GM11168 (cell line): ENCODE measurements around the gene RSRP1.
"Not testable (repeated sequence)": the region's sequence is repeated elsewhere in the genome, so short reads cannot be mapped to it uniquely, and the experiment has no call there.

ENCODE experiments used
- in situ Hi-C: fragments of 300-500 bp; cut with MboI; formaldehyde crosslinking; loops from one replicate; pipeline ENCODE4 v1.12.0; 2022; ENCODE audit warnings: low sequenced_read_pairs; ENCODE audit not compliant: unreplicated experiment

Gene RSRP1

DNA sequence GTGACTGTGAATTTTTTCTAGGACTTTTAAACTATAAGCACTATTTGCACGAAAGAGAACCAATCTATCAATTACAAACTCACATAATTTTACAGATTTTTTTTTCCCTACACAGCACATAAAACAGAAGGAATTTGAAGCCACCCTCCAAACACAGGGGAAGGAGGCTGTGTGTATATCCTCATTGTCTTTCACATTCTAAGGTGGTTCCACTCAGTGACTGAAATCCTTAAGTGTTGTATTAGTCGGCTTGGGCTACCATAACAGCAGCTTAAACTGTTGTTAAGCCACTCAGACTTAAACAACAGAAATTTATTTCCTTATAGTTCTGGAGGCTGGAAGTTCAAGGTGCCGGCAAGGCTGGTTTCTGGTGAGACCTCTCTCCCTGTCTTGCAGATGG is 13.1 kb upstream of the RSRP1 start:
- in situ Hi-C loops: not testable (repeated sequence)

- in situ Hi-C loops: not testable (repeated sequence)
Observed at GRCh38 chr1:25259813-25260212, 12.6 kb upstream of the RSRP1 start.

- in situ Hi-C loops: no loop called here
Observed at GRCh38 chr1:25257196-25257595, 9.9 kb upstream of the RSRP1 start.

DNA sequence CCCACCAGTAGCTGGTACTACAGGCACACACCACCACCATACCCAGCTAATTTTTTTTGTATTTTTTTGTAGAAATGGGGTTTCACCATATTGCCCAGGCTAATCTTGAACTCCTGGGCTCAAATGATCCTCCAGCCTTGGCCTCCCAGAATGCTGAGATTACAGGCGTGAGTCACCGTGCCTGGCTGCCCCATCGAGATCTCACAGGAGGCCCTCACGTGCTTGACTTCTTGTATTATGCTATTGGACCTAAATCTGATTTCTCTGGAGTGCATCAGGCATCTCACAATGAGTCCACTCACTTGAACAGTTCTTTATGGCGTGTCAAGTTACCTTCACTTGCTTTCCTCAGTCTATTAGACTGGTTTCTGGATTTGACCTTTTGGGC is 9.3 kb upstream of the RSRP1 start:
- in situ Hi-C loops: no loop called here

DNA sequence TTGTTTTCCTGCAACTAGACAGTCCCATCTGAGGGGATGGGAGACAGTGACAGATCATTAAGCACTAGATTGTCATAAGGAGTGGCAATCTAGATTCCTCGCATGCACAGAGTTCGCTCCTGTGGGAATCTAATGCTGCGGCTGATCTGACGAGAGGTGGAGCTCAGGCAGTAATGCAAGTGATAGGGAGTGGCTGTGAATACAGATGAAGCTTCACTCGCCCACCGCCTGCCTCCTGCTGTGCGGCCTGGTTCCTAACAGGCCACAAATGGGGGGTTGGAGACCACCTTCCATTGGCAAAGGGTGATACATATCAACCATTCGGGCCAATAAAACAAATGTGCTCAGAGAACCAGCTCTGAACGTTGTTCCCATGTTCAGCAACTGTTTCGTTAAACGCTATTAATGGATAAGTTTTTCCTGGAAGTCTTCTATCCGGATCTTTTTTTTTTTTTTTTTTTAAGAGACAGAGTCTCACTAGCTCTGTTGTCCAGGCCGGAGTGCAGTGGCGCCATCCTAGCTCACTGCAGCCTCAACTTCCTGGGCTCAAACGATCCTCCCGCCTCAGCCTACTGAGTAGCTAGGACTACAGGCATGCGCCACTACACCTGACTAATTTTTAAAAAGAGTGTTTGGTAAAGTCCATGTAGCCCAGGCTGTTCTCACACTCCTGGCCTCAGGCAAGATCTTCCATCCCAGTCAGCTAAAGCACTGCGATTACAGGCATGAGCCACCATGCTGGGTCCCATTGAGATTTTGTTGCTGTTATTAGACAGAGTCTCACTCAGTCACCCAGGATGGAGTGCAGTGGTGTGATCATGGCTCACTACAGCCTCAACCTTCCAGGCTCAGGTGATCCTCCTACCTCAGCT is 8.7 kb upstream of the RSRP1 start:
- in situ Hi-C loops: no loop called here

DNA sequence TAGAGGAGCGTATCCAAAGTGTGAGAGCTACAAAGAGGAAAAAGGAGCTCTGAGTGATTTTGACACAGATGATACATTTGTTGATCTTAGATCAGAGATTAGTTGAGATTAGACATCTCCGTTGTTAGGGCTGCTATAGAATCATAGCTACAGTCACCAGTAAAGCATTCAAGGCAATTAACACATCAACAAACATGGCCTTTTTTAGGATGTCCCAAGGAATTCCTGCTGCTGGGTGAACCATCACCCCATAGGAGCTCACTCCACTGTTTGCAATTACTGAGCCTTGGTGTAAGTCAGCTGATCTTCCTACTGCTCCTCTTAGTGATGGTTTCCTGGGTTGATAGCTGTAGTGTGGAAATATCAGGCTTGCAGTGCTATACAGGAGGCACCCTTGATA is 6.7 kb upstream of the RSRP1 start:
- in situ Hi-C loops: loop anchor here (5.0 kb wide), 1 partner anchor 93 kb away; no protein-coding TSS in a partner anchor

DNA sequence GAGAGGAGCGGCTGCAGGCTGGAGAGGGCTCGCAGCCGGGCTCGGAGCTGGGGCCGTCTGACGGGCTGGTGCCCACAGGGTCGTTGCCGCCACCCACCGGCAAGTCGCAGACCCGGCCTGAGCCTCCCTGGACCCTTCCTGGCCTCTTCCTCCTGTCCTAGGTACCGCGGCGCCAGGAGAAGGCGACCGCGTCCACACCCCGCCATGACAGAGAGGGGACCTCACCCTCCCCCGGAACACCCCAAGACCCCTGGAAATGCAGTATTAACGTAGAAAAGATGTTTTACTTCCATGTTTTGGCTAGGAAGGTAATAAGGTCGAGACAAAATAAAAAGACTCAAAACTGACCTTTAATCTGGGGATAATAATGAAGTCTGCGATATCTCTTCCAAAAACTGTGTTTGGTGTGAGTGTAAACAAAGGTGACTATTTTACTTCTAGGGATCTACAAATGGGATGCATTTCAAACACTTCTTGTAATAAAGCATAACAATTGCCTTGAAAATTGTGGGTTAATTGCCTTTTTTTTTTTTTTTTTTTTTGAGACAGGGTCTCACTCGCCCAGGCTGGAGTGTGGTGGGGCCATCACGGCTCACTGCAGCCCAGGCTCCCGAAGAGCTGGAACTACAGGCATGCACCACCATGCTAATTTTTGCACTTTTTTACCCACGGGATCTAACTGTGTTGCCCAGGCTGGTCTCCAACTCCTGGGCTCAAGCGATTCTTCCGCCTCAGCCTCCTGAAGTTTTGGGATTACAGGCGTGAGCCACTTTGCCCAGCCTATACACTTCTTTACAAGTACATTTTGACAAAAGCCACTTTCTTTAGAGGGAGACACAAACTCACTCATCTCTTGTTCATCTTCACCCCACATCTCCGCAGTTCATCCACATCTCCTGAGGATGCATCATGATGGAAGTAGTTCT is 838 bp upstream of the RSRP1 start:
- in situ Hi-C loops: loop anchor here (25.0 kb wide), 1 partner anchor 564 kb away; the partner anchor contains the start of genes MTFR1L and SELENON

DNA sequence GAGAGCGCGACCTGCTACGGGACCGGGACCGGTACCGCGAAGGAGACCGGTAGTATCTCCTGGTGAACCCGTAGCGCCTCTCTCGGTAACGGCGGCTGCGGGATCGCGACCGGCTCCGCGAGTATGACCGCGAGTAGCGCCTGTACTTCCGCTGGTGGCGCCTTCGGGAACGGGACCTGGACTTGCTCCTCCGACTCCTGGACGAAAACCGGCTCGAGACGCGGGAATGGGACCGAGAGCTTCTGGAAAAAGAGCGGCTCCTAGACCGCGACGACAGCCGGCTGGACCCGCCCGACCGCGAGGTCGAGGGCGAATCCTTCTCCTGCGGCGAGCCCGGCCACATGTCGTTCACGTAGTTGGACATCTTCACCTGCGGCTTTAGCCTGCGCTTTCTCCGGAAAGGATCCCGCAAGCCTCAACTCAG is 642 bp downstream of the RSRP1 start:
- in situ Hi-C loops: loop anchor here (25.0 kb wide), 1 partner anchor 566 kb away; the partner anchor contains the start of genes MTFR1L and SELENON

DNA sequence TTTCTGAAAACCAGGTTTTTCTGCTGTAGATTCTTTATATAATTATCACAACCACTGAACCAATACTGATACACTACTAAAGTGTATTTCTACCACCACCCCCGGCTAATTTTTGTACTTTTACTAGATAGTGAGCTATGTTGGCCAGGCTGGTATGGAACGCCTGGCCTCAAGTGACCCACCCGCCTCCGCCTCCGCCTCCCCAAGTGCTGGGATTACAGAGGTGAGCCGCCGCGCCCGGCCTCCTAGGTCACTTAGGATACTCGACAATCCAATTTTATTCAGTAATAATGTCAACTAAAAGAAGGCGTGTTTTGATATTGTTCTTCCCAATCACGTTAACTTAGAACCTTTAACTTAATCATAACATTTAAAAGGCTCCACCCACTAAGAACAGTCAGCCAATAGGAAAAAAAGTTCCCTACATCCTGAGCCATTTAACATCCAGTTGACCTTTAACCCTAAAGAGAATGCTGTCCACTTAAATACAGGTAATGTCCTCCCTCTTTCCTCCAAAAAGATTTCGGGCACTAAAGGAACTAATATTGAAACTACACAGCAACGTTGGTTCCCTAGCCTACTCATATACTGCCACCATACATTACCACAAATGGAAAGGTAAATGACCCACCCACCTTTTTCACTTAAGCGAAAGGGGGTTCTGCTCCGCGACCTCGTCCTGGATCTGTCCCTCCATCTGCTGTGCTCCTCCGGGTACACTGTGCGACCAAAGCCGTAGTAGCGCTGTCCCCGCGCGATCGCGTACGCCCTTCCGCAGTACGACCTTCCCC is 1.2 kb downstream of the RSRP1 start:
- in situ Hi-C loops: loop anchor here (25.0 kb wide), 1 partner anchor 566 kb away; the partner anchor contains the start of genes MTFR1L and SELENON

- in situ Hi-C loops: loop anchor here (25.0 kb wide), 1 partner anchor 567 kb away; the partner anchor contains the start of genes MTFR1L and SELENON
Observed at GRCh38 chr1:25245393-25245792, 1.9 kb downstream of the RSRP1 start.

DNA sequence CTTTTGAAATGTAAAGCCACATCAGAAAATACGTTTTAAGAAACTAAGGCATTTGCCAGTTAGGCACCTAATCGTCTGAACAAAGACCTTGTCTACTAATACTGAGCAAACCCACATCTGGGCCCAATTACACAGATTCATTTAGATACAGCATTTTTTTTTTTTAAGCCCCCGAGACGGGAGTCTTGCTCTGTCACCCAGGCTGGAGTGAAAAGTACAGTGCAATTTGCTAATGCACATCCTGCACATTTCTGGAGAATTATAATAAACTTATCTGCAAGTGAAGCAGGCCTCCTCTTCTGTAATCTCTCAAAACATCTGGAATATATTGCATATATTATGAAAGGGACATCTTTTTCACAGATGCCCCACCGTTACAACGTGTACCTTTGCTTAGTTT is 3.3 kb downstream of the RSRP1 start:
- in situ Hi-C loops: loop anchor here (25.0 kb wide), 1 partner anchor 568 kb away; the partner anchor contains the start of genes MTFR1L and SELENON

- in situ Hi-C loops: loop anchor here (25.0 kb wide), 1 partner anchor 572 kb away; the partner anchor contains the start of genes MTFR1L and SELENON
Observed at GRCh38 chr1:25239681-25240541, 7.3 kb downstream of the RSRP1 start.

- in situ Hi-C loops: loop anchor here (25.0 kb wide), 1 partner anchor 574 kb away; the partner anchor contains the start of genes MTFR1L and SELENON
Observed at GRCh38 chr1:25238046-25238445, 9.2 kb downstream of the RSRP1 start.

- in situ Hi-C loops: loop anchor here (25.0 kb wide), 1 partner anchor 576 kb away; the partner anchor contains the start of genes MTFR1L and SELENON
Observed at GRCh38 chr1:25236261-25236660, 11.0 kb downstream of the RSRP1 start.

GRCh38 chr1:25235411-25235810 is 11.8 kb downstream of the RSRP1 start:
- in situ Hi-C loops: loop anchor here (25.0 kb wide), 1 partner anchor 577 kb away; the partner anchor contains the start of genes MTFR1L and SELENON

- in situ Hi-C loops: loop anchor here (25.0 kb wide), 1 partner anchor 579 kb away; the partner anchor contains the start of genes MTFR1L and SELENON
Observed at GRCh38 chr1:25232866-25233784, 14.1 kb downstream of the RSRP1 start.
